SIG-M5 treated with dmso at 0.1 percent for 504 hours (cell line): ENCODE data around the gene EFL1.

Experiments used
- DNase-seq: peaks from one replicate; lab custom pipeline; 2025; ENCODE audit not compliant: unreplicated experiment; lab: John Stamatoyannopoulos, UW

The EFL1 gene

GRCh38 chr15:82127581-82127980 is 135.0 kb downstream of the EFL1 start:
- DNase-seq = no peak

- no peak for DNase-seq
Measured at GRCh38 chr15:82126346-82126745, 136.2 kb downstream of the EFL1 start.

- no peak for DNase-seq
Measured at GRCh38 chr15:82124331-82125263, 137.9 kb downstream of the EFL1 start.

DNA sequence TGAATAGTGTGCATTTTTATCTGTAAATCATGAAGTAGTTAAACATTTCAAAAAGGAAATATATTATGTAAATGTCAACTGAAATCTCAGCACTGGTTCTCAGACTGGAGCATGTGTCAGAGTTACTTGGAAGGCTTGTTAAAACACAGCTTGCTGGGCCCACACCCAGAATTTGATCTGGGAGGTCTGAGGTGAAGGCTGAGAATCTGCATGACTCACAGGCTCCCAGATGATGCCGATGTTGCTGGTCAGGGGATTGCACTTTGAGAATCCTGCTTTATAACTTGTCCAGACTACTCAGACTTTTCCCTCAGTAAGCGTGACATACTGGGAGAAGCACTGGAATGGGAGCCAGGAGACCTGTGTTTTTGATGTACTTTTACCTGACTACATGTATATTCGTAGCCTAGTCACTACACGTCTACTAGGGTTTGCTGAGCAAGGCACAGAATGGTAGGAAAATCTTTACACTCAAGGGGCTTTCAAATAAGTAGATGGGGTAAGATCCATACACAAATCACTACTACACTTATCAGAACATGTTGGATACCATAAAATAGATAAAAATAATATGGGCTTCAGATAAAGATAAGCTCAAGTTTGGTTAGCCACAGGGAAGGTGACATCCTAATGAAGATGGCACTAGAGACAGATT is 139.7 kb downstream of the EFL1 start:
- DNase-seq = peak; percentile 26

DNA sequence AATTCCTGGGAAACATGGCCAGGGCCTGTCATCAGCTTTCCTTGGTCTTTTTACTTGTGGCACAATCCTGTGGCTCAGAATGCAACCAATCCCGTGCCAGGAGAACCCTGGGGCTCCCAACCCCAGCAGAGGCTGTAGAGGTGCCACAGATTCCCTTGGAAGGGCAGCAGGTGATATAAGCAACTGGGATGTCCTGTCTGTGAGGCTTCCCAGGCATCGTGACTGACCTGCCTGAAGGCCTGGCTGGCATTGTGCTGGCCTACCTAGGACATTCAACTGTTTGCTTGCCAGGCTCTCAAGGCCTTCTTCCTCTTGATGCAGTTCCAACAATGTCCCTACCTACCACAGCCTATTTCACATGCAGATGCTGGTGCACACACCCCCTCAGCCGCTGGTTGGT is 144.5 kb downstream of the EFL1 start:
- DNase-seq = no peak

GRCh38 chr15:82117296-82117695 is 145.2 kb downstream of the EFL1 start:
- no peak for DNase-seq

DNA sequence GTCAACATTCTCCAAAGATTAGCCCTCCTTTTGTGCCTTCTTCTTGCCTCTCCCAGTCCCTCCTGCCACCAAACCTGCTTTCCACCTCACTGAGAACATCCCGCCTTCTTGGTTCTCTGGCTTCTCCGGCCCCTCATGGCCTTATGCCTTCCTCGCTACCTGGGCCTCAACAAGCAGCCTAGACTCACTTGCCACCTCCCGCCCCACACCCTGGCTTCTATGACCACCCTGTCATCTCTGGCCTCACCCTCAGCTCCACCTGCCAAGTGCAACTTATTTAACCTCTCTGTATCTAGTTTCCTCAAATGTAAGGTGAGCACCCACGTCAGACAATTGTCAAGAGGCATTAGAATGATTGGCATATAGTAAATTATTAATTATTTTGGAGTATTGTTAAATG is 147.9 kb downstream of the EFL1 start:
- DNase-seq = no peak

- no peak for DNase-seq
Measured at GRCh38 chr15:82113106-82113715, 149.3 kb downstream of the EFL1 start.

DNA sequence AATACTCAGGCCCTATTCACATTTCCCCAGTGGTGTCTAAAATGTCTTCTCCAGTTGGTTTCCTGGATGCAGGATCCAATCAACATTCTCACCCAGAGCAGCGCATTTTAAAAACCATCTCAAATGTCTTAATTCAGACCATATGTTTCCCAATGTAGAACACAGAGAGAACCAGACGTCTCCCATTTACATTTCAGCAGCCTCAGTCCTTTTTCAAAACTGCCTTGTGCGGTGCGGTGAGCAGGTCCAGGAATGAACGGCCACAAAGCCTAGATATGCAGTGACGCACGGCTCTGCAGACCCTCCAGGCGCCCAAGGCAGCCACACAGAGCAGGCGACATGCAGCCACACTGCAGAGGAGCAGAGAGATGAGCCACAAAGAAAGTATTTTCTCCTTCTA is 150.6 kb downstream of the EFL1 start:
- no peak for DNase-seq

DNA sequence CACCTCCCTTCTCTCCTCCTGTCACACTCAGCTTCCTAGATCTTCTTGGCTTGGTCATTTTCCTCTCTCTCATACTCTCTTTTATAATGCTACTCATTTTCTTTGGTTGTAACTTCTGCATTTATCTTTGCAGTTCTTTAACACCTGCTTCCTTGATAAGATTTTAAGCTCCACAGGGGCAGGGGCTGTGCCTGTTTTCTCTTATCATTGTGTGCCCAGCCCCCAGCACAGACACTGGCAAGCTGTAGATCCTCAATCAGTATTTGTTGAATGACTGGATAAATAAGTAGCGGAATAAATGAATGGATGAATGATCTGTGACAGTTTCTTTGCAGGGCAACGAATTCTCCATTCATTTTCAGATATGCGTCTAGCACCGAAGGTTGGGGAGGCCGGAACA is 152.4 kb downstream of the EFL1 start:
- DNase-seq = no peak

DNA sequence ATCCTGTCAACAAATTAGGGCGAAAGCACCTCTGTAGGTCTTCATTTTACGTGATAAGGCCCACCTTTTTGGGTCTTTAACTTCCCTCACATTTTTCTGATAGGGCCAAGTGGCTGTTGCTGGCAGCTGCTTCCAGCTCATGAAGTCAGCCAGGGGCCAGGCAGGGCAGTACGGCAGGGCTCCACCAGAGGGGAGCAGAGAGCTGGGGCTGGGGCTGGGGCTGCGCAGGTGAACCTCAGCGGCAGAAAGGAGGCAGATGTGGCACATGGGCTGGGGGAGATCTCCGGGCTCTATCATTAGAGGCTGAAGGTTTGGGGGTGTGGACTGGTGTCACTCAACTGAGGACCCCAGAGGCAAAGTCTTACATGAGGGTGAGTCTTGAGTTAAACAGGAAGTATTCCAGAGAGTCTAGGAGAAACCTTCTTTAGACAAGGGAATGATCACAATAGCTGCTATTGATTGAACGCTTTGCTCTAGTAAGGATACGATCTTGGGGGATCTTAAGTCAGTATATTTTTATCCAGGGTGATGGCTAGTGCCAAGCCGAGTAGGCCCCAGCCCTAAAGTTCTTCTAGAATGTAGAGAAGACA is 153.9 kb downstream of the EFL1 start:
- DNase-seq = peak; percentile 29

GRCh38 chr15:82106679-82107078 is 155.9 kb downstream of the EFL1 start:
- no peak for DNase-seq

DNA sequence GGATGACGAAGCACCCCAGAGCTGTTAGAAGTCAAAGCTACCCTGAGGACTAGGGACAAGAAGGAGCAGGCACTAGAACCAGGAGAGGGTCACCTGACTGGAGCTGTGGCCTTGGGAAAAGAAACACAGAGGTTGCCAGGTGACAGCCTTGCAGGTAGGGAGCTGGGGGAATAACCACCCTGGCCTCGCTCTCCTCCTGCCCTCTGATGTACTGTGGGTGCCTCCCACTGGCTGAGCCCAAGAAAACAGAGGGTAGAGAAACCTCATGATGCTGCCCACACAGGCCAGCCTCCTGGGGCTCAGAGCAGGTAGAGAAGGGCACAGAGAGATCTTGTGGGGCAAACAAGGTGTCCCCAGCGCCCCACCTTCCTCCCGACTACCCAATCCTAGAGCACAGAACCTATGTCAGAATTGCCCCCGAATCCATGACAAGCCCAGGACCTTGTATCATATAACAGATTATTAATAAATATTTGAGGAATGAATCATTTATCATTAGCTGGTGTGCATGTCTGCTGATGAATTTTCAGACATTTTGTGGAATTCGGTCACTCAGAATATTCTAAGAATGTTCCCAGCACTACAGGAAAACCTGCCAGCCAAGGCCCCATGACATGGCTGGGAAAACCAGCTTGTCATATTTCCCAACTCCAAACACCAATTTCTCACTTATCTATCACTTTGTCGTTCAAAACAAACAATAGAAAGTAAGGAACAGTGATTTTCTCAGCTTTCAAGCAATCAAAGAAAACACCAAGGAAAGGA is 156.9 kb downstream of the EFL1 start:
- DNase-seq = peak; percentile 11

- DNase-seq = no peak
Measured at GRCh38 chr15:82103468-82103867, 159.1 kb downstream of the EFL1 start.

DNA sequence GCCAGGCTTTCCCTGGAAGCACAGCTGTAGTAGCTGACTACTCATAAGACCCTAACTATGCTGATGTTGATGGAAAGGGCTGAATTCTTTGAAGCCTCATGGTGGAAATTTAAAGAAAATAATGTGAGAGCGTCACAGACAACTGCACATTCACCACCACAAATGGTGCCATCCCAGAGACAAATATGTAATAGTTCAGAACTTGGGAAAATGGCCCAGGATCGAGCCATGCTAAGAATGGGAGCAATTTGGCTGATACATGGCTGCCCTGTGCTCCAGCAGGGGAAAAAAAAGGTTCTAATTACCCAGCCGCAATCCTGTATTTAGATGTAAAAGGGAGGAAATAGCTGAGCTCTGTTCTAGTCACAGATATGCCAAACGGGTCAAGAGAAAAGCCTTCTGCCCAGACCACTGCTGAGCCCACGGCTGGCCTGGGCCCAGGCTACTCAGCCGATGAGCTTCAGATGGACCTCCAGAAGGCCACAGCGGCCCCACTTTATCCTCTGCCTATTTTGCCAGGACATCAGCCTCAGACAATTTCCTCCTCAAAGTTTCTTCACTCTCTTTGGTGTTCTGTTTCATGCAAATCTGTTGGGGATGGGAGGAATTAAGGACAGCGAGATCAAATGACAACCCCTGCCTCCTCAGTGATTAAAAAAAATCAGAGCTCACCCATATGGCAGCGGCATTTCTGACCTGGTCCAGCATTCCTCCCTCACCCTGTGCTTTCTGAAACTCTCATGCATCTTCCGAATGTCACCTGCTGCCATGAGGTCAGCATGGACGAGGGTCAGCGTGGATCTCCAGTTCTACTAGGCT is 162.2 kb downstream of the EFL1 start:
- DNase-seq = no peak

DNA sequence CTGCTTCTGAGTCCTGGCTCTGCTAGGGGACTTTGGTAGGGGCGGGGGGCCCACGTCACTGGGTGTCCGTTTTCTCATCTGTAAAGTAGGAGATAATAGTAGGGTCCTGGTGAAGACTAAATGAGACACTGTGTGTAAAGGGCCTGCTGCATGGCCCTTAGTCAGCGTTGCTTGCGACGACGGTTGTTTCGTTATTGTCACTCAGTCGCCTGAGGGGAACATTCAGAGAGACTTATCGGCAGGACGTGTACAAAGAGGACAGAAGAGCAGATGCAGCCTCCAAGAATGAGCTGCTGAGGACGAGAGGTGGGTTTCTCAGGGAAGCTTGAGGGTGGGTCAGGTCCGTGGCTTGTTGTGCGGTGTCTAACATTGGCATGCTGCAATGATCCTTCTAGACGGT is 163.9 kb downstream of the EFL1 start:
- DNase-seq = no peak

DNA sequence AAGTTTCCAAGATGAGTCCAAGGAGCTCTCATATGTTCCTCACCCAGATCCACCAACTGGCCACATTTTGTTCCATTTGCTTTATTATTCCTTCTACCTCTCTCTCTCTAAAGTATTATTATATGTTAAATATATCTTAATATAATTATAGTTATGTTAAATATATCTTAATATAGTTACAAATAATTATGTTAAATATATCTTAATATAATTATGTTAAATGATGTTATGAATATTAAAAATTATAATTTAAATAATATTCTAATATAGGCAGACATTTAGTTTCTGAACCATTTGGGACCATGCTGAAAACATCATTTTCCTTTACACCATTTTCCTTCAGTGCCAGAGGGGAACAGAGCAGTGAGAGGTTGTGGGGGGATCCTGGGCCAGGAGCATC is 166.7 kb downstream of the EFL1 start:
- no peak for DNase-seq

DNA sequence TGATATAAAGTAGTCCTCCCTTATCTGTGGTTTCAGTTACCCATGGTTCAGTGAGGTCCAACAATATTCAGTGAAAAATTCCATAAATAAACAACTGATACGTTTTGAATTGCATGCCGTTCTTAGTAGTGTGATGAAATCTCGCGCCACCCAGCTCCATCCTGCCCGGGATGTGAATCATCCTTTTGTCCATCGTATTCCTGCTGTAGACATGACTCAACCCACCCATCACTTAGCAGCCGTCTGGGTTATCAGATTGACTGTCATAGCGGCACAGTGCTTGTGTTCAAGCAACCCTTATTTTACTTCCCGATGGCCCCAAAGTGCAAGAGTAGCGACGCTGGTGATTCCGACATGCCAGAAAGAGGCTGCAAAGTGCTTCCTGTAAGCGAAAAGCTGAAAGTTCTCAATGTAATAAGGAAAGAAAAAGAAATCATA is 168.7 kb downstream of the EFL1 start:
- DNase-seq = no peak

GRCh38 chr15:82093325-82093724 is 169.2 kb downstream of the EFL1 start:
- DNase-seq = no peak

GRCh38 chr15:82091636-82092140 is 170.8 kb downstream of the EFL1 start:
- DNase-seq = no peak
